Chondrocyte (in vitro differentiated cells): ENCODE data around the gene CAPN15. TPM values are rescaled to one million over a fixed set of nuclear protein-coding genes. Genes with fewer than 3 reads are reported as not detected.

Experiments
- DNase-seq: peaks from one replicate; pipeline ENCODE4 v3.0.0; 2021; ENCODE audit warnings: mixed read lengths, low spot score
- H3K27ac Mint-ChIP-seq: one replicate; pipeline ENCODE4 v1.8.0; 2021; ENCODE audit warnings: mild to moderate bottlenecking, moderate library complexity, mixed read lengths; ENCODE audit not compliant: unreplicated experiment
- H3K27me3 Mint-ChIP-seq: 2 replicates; pipeline ENCODE4 v1.8.0; 2021; ENCODE audit warnings: low read depth, mixed read lengths
- H3K36me3 Mint-ChIP-seq: 2 replicates; pipeline ENCODE4 v1.8.0; 2021; ENCODE audit warnings: low read depth, mixed read lengths
- H3K4me1 Mint-ChIP-seq: 2 replicates; pipeline ENCODE4 v1.8.0; 2021; ENCODE audit warnings: low read depth, mild to moderate bottlenecking, mixed read lengths
- H3K4me3 Mint-ChIP-seq: one replicate; pipeline ENCODE4 v1.8.0; 2021; ENCODE audit warnings: mild to moderate bottlenecking, moderate library complexity, mixed read lengths; ENCODE audit not compliant: unreplicated experiment
- H3K9me3 Mint-ChIP-seq: 2 replicates; pipeline ENCODE4 v1.8.0; 2021; ENCODE audit warnings: low read depth, mixed read lengths
- total RNA-seq: library from RNA; stranded (reverse); gene quantifications from 3 replicates; pipeline ENCODE4 v1.2.1, GENCODE V29; 2021
- TF ChIP-seq, protein P1 (sequence below): fragments of 200-600 bp; sonication (generic); IDR thresholded peaks from 2 replicates; pipeline ENCODE4 v1.5.0; 2021; ENCODE audit warnings: antibody characterized with exemption, mild to moderate bottlenecking, moderate library complexity

CAPN15 gene
- total RNA-seq, 1 donor from 2014 or later: 28.8 TPM

DNA sequence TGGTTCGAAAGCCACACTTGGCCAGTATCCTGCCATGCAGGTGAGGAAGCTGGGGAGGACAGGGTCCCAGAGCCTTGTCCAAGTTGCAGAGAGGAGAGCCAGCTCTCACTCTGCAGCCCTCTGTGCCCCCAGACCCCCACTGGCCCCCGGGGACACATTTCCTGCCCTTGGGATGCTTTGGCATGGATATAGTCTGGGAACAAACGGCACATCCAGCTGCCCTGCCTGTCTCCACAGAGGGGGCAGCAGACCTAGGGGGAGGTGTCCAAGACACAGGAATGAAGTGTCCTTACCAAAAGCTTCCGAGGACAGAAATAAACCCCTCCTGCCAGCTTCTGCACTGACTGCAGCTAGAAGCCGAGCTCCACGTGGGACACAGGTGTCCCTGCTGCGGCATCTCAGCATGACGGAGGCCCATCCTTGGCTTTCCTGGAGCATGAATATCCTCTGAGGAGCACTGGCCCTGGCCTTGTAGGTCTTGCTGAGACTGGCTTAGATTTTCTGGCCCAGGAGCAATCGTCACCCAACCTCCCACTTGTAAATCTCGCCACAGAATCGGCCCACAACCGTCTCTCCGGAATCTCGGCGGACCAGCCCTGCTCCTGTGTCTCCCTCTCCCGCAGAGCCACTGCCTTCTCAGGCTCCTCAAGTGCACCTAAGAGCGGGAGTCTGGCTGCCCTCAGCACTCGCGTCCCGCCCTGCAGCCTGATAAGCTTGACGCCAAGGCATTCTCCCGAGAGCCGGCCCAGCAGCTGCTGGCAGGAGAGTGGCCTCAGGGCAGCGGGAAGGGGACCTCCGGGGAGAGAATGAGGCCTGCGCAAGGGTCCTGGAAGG, 1.1 kb upstream of the CAPN15 start:
- Mint-ChIP-seq H3K4me1 (peaks cover 45% of the 10 kb centered on the region), H3K4me3 (peak overlapping the region; percentile 89), H3K27ac (peak overlapping the region; percentile 99), H3K36me3 (peaks cover 2% of the 10 kb centered on the region), H3K27me3 (no peaks in the 10 kb centered on the region), H3K9me3 (no peaks in the 10 kb centered on the region)
- DNase-seq: no peak
- TF ChIP-seq, protein P1, sequence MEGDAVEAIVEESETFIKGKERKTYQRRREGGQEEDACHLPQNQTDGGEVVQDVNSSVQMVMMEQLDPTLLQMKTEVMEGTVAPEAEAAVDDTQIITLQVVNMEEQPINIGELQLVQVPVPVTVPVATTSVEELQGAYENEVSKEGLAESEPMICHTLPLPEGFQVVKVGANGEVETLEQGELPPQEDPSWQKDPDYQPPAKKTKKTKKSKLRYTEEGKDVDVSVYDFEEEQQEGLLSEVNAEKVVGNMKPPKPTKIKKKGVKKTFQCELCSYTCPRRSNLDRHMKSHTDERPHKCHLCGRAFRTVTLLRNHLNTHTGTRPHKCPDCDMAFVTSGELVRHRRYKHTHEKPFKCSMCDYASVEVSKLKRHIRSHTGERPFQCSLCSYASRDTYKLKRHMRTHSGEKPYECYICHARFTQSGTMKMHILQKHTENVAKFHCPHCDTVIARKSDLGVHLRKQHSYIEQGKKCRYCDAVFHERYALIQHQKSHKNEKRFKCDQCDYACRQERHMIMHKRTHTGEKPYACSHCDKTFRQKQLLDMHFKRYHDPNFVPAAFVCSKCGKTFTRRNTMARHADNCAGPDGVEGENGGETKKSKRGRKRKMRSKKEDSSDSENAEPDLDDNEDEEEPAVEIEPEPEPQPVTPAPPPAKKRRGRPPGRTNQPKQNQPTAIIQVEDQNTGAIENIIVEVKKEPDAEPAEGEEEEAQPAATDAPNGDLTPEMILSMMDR: no peak

DNA sequence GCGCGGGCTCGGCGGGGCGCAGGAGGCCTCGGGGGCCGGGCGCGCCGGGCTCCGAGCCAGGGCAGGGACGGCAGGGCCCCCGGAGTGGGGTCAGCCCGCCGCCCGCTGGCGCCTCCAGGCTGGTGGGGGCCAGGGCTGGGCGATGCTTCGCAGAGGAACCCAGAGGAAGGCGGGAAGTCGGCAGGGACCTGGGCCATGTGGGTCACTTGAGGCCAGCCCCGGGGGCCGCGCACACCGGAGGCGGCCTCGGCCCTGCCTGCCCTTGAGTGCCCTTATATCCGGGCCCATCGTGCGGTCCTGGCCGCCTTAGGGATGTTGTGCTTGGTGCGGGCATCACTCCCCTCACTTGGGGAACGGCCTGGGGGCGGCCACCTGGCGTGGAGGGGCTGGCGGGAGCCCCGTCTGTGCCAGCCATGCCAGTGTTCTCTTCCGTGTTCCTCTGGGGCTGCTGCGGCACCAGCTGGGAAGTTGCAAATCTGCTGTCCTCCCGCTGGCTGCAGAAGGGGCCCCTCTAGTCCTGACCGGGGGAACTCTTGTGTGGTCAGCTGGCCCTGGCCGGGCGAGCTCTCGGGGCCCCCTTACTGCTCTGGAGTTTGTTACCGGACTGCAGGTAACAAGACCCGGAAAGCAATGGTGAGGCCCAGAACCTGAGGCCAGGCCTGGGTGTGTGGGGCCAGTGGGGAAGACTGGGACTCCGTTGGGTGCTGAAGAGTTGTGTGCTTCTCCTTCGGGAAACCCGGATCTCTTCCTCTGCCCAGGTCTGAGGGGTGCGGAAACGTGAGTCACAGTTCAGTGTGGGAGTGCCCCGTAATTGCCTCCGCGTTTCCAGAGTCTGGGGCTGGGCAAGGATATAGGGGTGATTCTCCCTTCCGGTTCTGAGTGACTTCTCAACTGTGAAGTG, 849 bp downstream of the CAPN15 start:
- Mint-ChIP-seq H3K4me1 (peaks cover 45% of the 10 kb centered on the region), H3K36me3 (peaks cover 2% of the 10 kb centered on the region), H3K27me3 (no peaks in the 10 kb centered on the region), H3K27ac (peak overlapping the region; percentile 87), H3K9me3 (no peaks in the 10 kb centered on the region), H3K4me3 (peak overlapping the region; percentile 86)
- TF ChIP-seq, protein P1: no peak
- no peak for DNase-seq

DNA sequence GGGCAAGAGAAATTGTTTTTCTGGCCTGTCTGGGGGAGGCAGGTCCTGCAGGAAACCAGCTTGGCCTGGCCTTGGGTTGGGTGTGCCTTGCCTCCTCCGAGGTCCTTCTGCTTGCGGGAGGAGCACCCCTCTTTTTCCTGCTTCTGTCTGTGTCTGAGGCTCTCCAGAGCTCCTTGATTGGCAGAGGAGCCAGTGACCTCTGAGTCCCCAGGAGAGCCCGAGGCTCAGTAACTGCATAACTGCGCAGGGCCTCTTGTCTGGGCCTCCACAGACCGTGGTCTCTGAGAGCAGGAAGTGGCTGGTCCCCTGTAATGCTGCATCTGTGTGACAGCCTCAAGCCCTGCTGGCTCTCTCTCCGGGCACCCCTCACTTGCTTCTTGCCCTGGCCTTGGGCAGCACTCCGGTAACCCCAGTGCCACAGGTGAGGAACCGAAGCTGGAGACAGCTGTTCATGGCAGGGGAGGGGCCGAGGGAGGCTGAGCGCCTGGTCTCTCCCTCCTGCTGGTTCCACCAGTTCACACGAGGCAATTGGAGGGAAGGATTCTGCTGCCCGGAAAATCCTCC, 1.6 kb downstream of the CAPN15 start:
- H3K27ac Mint-ChIP-seq: peak overlapping the region; percentile 87
- H3K36me3 Mint-ChIP-seq: peaks cover 2% of the 10 kb centered on the region
- TF ChIP-seq, protein P1: no peak
- peaks cover 43% of the 10 kb centered on the region for H3K4me1 Mint-ChIP-seq
- no peaks in the 10 kb centered on the region for H3K9me3 Mint-ChIP-seq
- DNase-seq: no peak
- peak overlapping the region; percentile 86 for H3K4me3 Mint-ChIP-seq
- no peaks in the 10 kb centered on the region for H3K27me3 Mint-ChIP-seq

DNA sequence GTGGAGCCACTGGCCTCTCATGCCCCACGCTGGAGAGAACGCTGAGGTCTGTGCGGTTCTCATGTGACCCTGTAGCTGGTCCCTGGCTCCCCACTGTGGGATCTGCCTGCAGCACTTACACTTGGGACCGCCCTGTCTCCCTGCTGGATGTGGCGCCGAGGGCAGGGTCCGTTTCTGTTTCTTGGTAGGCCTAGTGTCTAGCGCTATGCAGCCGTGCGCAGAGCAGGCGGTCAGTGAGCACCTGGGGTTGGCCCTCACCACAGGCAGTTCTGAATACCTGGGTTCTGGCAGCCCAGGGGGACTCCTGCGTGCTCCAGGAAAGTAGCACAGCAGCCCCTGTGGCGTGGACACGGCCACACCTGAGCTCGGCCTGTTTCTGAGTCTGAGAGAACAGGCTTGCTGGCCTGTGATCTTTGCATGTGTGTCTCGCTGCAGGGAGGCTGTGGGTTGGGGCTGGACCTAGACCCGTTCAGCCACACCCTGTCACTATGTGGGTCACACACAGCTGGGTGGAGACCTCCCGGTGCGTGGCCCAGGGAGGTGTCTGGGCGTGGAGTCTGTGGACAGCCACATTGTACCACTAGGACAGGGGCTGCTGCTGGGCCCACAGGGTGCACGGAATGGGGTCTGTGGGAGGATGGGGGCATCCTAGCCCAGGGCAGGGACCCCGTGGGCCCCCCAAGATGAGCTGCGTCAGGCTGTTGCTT, 2.8 kb downstream of the CAPN15 start:
- H3K4me3 Mint-ChIP-seq: no peak overlapping the region
- TF ChIP-seq, protein P1: no peak
- no peaks in the 10 kb centered on the region for H3K9me3 Mint-ChIP-seq
- no peak for DNase-seq
- H3K27ac Mint-ChIP-seq: peak overlapping the region; percentile 45
- peaks cover 2% of the 10 kb centered on the region for H3K36me3 Mint-ChIP-seq
- H3K27me3 Mint-ChIP-seq: no peaks in the 10 kb centered on the region
- H3K4me1 Mint-ChIP-seq: peaks cover 44% of the 10 kb centered on the region
